ENCODE results near the gene FGF22. TPM values are rescaled to one million over a fixed set of nuclear protein-coding genes. Genes with fewer than 3 reads are reported as not detected.

The FGF22 gene
- total and polyA plus RNA-seq, 2 of the 8 experiments (the other 6 are each of a cell fraction or from before 2014, with no cell fraction given) = 0.44 to 1.7 TPM

DNA sequence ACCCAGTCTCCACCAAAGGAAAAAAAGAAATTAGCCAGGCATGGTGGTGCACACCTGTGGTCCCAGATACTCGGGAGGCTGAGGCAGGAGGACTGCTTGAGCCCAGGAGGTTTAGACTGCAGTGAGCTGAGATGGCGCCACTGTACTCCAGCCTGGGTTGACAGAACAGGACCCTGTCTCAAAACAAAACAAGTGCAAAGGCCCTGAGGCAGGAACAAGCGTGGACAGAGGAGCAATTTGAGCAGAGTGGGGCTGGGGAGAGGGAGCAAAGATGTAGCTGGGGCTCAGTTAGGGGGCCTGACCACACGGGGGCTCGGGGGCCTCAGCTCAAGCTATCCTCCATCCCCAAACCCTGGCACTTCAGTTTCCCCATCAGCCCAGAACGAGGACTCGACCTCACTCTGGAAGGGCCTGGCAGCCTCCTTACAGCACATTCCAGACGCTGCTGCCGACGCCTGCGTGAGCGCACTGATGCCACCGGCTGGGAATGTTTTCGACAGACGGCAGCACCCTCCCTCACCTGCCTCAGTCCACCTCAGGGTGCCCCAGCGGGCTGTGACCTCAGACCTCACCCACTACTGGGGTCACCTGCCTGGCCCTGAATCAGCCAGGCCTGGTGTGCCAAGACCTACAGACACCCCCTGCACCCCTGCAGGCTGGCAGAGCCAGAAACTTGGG, 4.6 kb upstream of the FGF22 start:
- POLR2A ChIA-PET (ENCODE audit: partially characterized antibody) = interaction anchor here (1.4 to 3.2 kb wide), 3 partner anchors 9 to 62 kb away, joined by 3 to 11 read pairs (median 5); partner anchors contain the start of gene BSG
- CTCF ChIA-PET (ENCODE audit: partially characterized antibody) = interaction anchor here (1.1 to 1.8 kb wide), 3 partner anchors 14 to 128 kb away, joined by 3 to 4 read pairs (median 3); no protein-coding TSS in a partner anchor
- H4K8ac ChIP-seq (ENCODE audit: extremely low read depth, insufficient read depth, low read length) = no peak overlapping the region
- TF ChIP-seq CTBP2 (IDR thresholded peaks at IDR 0.05; ENCODE audit: borderline replicate concordance, insufficient read depth, insufficient read length, low read length) (no peak), POU5F1 (IDR thresholded peaks at IDR 0.05; ENCODE audit: low read depth, low read length) (no peak)

More for the DNA sequence above, 4.6 kb upstream of the FGF22 start:
- Histone ChIP-seq H3K9ac (replicated peaks in 1 of 4; ENCODE audit: extremely low read depth in 1 of 4, low read depth in 3 of 4, low read length in 3 of 4) (no peak overlapping the region), H3K4me3 (ENCODE audit: extremely low read depth in 1 of 4, insufficient read depth in 2 of 4, low read depth in 3 of 4, low read length in 4 of 4) (no peak overlapping the region), H2AFZ (ENCODE audit: low read length) (no peak overlapping the region), H2BK20ac (ENCODE audit: low read length) (no peak overlapping the region), H2AK5ac (ENCODE audit: low read depth, low read length) (no peak overlapping the region), H2BK12ac (ENCODE audit: low read depth, low read length) (no peak overlapping the region), H3K23ac (ENCODE audit: insufficient read length) (no peak overlapping the region), H3K14ac (ENCODE audit: insufficient read length) (no peak overlapping the region), H3K4me2 (ENCODE audit: insufficient read depth in 1 of 2, low read depth in 2 of 2, low read length in 2 of 2) (no peak overlapping the region; a peak in 1 of 4 replicates), H2BK5ac (ENCODE audit: low read depth, low read length) (no peak overlapping the region), H3K27me3 (replicated peaks in 1 of 4; ENCODE audit: control insufficient read depth in 3 of 4, extremely low read depth in 1 of 4, insufficient read depth in 3 of 4, low read length in 3 of 4) (peaks cover 0 to 23% (median 11%) of the 10 kb centered on the region in 4 experiments; a peak in 5 of 7 replicates), H3K4ac (replicated peaks; ENCODE audit: insufficient read length, low read depth, low read length) (no peak overlapping the region), H4K91ac (replicated peaks; ENCODE audit: insufficient read length, low read length) (no peak overlapping the region), H3K23me2 (ENCODE audit: low read depth, low read length) (peaks cover 13% of the 10 kb centered on the region), H3K79me2 (ENCODE audit: control insufficient read depth in 1 of 2, insufficient read depth in 2 of 2, low read length in 2 of 2) (peaks cover 0 to 18% of the 10 kb centered on the region in 2 experiments; a peak in 1 of 4 replicates), H3K27ac (ENCODE audit: low read depth, low read length) (no peak overlapping the region), H3K9me3 (ENCODE audit: insufficient read depth in 2 of 2, low read depth in 1 of 2, low read length in 1 of 2) (no peaks in the 10 kb centered on the region), H3K36me3 (ENCODE audit: control insufficient read depth in 2 of 4, insufficient read depth in 4 of 4, low read length in 3 of 4) (peaks cover 0 to 2% (median under 1%) of the 10 kb centered on the region in 4 experiments; a peak in 2 of 8 replicates), H4K20me1 (replicated peaks in 1 of 2; ENCODE audit: control insufficient read depth in 1 of 2, insufficient read depth in 2 of 2, low read length in 2 of 2) (peaks cover 2 to 3% of the 10 kb centered on the region in 2 experiments), H3K18ac (ENCODE audit: extremely low read depth, low read length) (no peak overlapping the region), H2BK15ac (ENCODE audit: low read length) (no peak overlapping the region), H3K79me1 (ENCODE audit: low read depth, low read length) (peaks cover 7% of the 10 kb centered on the region), H3K4me1 (replicated peaks in 1 of 4; ENCODE audit: control insufficient read depth in 3 of 4, insufficient read depth in 4 of 4, low read length in 3 of 4) (peaks cover 0 to 10% (median 4%) of the 10 kb centered on the region in 4 experiments; a peak in 4 of 7 replicates), H3K56ac (replicated peaks; ENCODE audit: insufficient read length, low read depth, low read length) (no peak overlapping the region), H4K5ac (ENCODE audit: insufficient read length, low read depth, low read length) (no peak overlapping the region), H2BK120ac (replicated peaks; ENCODE audit: low read depth, low read length) (no peak overlapping the region)
- FAIRE-seq (no peak), DNase-seq (ENCODE audit: low read depth in 1 of 2, low spot score in 2 of 2) (no peak)
- 92% methylated on average over 16 of the region's 16 CpGs; no CpG with 5 or more reads in 1 of the 2 experiments for WGBS, 2 experiments (ENCODE audit: extremely low coverage in 1 of 2, insufficient coverage in 1 of 2, insufficient read length in 1 of 2, insufficient replicate concordance in 2 of 2, low coverage in 1 of 2, low lambda C conversion rate in 2 of 2, missing lambda C conversion rate in 1 of 2)
